Liver (tissue), 2 donors: ENCODE data around the gene CACNA1B.

ENCODE experiments used
- CTCF ChIP-seq: fragments of 150-350 bp; IDR thresholded peaks from 2 replicates; pipeline ENCODE4 v1.5.1; 2017; ENCODE audit warnings: improper control_type of control experiment, low read depth, low read length; ENCODE audit not compliant: missing input control
- MAX ChIP-seq: IDR thresholded peaks from 2 replicates; pipeline ENCODE4 v1.6.1; 2016; ENCODE audit warnings: antibody characterized with exemption
- donor health status: healthy.

- TF ChIP-seq CTCF (no peak), MAX (no peak)
These were observed 89.8 kb downstream of the CACNA1B start for GRCh38 chr9:137967280-137967953.
